ENCODE measurements around the gene SKIDA1.
A peak's percentile ranks its signal among the peaks of the same experiment; 100 is the strongest.

The SKIDA1 gene

DNA sequence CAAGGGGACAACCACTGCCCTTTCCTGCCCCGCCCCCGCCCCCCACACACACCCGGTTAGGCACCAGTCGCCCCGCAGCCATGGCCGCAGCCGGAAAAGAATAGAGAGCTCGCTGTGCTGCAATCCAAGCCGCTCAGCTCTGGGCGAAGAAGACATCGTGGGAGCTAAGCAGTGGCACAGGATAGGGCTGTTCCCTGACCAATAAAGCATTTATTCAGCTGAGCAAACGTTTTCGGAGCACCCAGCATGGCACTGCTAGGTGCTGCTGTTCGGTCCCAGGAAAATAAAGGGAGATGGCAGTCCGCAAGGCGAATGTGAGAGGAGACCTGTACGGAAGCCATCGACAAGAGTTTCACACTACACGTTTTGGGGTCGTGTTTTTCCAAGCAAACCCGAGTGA lies 18.3 kb downstream of the SKIDA1 start:
- DNase-seq (ENCODE audit: low read depth, low spot score), result no peak
- H3K4me3 ChIP-seq (ENCODE audit: low read length), result no peak overlapping the region

DNA sequence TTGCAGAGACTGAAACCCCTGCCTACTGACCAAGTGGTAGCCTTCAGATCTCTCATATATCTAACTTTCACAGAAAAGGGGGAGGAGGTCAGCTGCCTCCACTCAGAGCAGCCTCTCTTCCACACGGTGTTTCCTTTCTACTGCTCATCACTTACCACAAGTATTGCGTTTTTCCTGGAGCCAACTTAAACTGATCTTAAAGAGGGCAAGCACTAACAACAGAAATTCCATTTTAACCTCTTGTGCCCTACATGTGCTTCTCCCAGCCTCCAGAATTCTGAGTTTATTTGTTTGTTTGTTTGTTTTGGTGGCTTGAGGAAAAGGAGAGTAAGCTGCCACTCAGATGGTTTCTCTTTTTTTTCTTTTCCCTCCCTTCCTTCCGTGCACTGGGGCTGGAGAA lies 19.1 kb downstream of the SKIDA1 start:
- no peak overlapping the region for H3K4me3 ChIP-seq (ENCODE audit: low read length)
- no peak for DNase-seq (ENCODE audit: low read depth, low spot score)

DNA sequence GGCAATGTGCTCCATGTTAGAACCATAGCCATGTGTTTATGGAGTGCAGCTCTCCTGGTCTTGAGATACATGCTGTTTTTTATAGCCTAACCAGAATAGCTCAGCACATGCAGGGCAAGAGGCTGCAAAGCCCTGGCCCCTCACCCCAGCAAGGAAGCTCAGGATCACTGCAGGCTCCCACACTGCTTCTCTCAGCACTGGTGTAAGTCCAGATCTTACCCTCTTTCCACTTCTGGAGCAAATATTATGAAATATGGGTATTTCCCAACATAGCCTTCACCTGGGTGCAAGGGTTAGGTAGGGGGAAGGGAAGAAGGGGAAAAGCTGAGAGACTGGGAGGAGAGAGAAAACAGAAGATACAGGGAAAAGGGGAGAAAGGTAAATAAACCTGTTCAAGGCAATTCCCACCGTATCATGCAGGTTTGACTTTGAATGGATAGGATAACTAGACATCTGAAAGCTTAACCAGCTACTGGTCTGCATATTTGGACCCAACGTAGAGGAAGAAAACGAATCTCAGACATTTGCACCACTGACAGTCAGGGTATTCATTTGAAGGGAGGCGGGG lies 19.7 kb downstream of the SKIDA1 start:
- DNase-seq (ENCODE audit: low read depth, low spot score), result no peak
- no peak overlapping the region for H3K4me3 ChIP-seq (ENCODE audit: low read length)

DNA sequence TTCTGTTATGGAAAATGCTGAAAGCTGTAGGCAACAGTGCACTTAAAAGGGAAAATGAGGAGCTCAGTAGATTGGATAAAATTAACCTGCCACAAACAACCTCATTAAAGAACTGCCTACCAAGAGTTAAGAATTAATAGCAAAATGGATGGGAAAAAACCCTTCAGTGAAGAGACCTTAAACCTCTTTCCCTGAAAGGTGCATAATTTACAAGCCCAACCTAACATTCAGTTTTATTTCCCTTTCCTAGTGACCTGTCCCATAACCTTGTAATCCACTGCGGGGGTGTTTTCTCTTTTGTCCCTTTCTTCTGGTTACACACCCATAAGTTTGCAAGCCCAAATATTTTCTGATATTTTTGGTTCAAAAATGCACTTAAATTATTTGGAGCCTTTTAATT lies 21.9 kb downstream of the SKIDA1 start:
- no peak for DNase-seq (ENCODE audit: low read depth, low spot score)
- H3K4me3 ChIP-seq (ENCODE audit: low read length), result no peak overlapping the region

DNA sequence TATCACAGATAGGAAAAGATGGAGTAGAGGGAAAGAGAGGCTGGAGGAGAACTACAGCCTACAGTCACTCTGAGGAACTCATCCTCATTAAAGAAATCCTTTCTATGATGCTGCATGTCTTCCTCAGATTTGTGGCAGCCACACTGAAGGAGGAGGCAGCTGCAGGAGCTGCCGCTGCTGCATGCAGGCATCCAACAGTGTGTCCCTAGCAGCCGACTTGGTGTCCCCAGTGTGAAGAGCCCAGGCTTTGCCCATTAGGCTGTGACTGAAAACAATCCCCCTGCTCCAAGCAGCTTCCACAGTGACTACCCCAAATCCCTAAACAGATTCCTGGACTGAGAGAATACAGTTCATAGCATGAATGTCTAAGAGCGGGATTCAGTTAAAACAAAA lies 23.1 kb downstream of the SKIDA1 start:
- no peak overlapping the region for H3K4me3 ChIP-seq (ENCODE audit: low read length)
- DNase-seq (ENCODE audit: low read depth, low spot score), result no peak

DNA sequence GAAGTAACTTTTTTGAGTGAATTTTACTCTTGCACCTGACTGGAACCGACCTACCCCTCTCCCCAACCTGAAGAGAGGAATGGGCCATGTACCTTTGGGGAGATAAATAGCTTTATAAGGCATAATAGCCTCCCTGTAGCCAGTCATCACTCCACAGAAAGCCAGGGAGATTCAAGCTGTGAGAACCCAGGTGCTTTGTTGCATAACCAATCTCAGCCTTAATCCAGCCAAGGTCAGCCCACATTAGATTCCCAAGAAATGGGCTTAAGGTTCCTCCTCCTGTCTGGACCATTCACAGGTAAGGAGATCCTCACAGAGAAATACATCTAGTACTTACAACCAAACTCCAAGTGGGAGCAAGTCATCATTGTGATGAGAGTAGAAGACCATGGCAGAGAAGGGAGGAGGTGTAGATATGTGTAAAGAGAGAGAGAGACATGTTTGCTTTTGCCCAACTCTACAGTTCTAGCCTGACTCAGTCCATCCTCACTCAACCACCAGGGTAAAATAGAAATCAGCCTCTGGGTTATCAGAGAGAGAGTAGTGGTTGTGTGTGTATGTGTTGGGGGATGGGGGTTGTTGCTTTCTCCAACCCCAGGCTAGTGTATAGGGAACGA lies 23.6 kb downstream of the SKIDA1 start:
- DNase-seq (ENCODE audit: low read depth, low spot score), result no peak

DNA sequence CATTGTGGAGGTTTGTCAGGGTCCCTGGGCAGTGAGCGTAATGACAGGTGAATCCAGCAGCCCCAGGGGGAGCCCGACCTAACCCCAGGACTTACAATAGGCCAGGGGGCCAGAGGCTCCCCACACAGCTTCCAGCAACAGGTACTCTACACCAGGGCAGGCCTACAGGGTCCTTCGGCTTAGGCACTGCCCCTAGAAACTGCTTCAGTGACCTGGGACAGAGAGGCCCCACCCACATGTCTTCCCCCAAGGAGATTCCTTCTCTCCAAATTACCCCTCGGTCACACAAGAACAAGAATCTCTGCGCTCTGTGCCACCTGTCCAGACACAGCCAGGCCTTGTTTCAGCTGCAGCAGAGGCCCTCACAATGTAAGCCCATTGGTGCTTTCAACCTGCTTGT lies 24.4 kb downstream of the SKIDA1 start:
- no peak for DNase-seq (ENCODE audit: low read depth, low spot score)
- no peak overlapping the region for H3K4me3 ChIP-seq (ENCODE audit: low read length)

More for the DNA sequence above, 23.6 kb downstream of the SKIDA1 start:
- no peak overlapping the region for H3K4me3 ChIP-seq (ENCODE audit: low read length)

DNA sequence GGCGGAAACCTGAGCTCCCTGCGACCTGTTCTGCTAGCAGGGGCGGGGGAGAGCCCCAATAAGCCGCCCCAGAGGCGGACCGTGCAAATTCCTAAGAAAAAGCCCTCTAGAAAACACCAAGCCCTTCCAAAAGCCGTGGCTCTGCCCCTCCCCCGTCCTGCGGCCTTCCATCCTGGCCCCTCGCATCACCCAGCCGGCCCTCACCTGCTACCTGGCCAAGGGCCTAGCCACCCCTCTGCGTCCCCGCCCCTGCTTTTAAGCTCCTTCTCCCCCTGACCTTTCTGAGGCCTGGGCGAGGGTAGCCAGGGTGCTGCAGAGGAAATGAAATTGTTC lies 24.9 kb downstream of the SKIDA1 start:
- no peak for DNase-seq (ENCODE audit: low read depth, low spot score)
- no peak overlapping the region for H3K4me3 ChIP-seq (ENCODE audit: low read length)

DNA sequence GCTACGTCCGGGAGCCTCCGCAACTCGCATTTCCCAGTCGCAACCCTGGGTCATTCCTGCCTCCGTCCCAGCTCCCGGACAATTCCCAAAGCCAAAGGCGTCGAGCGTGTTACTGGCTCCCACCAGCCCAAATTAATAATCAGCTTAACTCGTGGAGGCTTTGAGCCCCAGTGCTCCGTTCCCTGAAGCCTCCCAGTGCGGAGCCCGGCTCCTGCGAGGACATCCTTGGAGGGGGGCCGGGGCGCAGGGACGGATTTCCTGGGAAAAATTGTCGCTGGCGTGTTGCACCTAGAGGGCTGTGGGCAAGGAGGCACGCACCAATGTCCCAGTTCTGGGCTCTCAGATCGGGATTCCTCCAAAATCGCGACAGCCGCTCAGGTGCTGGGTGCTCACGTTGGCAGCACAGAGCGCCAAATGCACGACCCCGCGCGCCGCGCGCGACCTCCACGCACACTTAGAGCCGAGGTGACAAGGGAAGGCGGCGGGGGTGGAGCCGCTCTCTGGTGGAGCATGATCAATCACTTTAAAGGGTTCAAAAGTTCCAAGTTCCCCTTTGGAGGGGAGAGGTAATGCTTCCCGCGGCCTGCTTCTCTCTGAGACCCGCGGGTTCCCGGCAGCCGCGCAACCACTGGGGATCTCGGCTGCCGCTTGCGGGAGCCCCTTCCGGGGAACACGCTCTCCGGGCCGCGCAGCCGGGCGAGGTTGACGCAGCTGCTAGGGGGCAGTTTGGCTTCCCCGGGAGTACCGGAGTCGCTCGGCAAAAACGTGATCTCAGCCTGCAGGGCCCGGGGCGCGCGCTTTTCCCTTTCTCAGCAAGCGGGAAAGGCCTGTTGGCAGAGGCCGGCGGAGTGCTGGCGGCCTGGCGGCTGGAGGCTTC lies 25.5 kb downstream of the SKIDA1 start:
- no peak for DNase-seq (ENCODE audit: low read depth, low spot score)
- H3K4me3 ChIP-seq (ENCODE audit: low read length), result no peak overlapping the region

DNA sequence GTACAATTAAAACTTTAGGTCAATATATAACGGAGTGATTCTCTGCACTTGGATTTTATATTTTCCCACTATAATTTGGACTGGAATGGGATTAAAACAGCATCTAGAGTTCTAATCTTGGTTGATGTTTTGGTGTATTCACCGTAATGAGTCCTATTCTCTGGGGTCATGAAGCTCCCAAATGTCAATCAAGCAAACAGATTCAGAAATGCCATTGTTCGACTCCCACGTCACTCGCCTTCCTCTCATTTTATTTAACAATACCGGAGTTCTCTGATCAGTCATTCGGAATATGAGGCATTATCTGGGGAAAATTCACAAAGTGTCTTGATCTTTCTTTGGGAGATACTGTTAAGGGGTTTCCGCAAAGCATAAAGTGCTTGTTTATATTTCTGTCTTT lies 26.5 kb downstream of the SKIDA1 start:
- DNase-seq (ENCODE audit: low read depth, low spot score), result no peak
- H3K4me3 ChIP-seq (ENCODE audit: low read length), result no peak overlapping the region

DNA sequence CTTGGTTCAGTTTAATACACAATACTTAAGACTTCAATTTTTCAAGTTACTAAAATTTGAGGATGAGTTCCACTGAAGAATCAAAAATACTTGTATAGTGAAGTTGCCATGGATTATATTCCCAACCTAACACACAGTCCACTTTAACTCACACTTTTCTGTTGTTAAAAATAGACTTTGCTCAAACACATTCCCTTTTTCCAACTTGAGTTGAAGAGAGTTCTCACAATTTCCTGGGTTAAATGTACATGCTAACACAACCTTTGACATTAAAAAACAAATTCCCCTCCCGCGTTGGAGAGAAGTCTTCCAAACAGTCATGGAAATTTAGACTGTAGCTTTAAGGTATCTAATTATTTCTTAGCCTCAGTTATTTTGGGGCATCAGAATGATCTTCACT lies 27.1 kb downstream of the SKIDA1 start:
- no peak overlapping the region for H3K4me3 ChIP-seq (ENCODE audit: low read length)
- no peak for DNase-seq (ENCODE audit: low read depth, low spot score)

DNA sequence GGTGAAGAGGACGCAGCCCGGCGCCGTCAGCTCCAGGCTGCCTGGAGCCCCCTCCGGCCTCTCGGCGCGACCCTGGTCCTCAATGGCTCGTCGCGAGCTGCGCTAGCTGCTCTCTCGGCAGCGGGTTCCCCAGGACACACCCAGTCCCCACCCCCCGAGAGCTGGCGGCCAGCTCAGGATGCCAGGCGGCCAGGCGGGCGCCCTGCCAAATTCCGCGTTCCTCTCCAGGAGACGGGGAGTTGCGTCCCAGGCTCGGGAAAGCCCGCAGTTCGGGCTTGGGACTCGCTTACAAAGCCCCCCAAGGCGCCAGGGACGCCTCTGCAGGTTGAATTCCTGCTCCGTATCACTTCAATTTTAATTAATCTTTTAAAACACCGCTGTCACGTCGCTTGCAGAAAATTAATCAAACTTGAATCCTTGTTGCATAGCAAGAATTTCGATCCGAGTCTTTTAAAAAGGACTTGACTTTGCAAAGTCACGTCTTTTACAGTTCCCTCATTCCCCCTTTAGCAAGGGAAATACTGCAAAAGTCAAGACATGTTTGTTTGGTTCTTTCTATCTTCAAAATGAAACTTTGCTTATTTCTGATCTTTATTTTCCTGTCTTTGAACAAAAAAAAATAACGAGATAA lies 28.2 kb downstream of the SKIDA1 start:
- H3K4me3 ChIP-seq (ENCODE audit: low read length), result peak overlapping the region; percentile 76
- DNase-seq (ENCODE audit: low read depth, low spot score), result no peak

DNA sequence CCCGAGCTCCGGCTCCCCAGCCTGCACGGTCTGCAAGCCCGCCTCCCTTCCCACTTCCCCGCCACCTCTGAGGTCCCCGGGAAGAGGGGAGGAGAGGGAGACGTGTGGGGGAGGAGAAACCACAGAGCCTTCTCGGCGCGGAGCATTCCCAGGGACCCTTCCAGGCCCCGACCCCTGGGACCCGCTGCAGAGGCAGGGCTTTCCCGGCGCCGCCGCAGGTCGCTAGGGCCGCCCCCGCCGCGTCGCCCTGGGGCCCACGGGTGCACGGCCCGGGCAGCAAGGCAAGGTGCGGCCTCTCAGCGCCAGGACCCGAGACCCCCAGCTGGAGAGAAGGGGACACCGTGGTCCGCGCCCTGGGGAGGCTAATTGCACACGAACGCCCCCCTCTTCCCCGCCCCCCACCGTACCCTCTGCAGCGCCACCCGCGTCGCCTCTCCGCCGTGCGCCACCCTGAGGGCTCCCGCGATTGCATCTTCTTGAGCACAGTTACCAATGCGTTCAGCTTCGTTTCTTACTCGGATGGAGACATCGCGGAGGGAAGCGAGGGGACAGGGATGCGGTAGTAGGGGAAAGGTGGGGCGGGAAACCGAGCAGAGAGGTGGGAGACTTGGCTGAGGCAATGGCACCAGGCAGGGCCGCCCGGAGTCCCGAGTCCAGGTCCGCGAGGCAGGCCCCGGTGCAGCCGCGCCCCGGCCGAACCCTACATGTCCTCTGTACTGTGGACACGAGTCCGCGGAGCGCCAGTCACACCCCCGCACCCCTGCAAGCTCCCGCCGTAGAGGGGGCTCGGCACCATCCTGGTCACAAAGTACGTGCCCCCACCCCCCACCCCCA lies 28.9 kb downstream of the SKIDA1 start:
- DNase-seq (ENCODE audit: low read depth, low spot score), result peak; percentile 77

DNA sequence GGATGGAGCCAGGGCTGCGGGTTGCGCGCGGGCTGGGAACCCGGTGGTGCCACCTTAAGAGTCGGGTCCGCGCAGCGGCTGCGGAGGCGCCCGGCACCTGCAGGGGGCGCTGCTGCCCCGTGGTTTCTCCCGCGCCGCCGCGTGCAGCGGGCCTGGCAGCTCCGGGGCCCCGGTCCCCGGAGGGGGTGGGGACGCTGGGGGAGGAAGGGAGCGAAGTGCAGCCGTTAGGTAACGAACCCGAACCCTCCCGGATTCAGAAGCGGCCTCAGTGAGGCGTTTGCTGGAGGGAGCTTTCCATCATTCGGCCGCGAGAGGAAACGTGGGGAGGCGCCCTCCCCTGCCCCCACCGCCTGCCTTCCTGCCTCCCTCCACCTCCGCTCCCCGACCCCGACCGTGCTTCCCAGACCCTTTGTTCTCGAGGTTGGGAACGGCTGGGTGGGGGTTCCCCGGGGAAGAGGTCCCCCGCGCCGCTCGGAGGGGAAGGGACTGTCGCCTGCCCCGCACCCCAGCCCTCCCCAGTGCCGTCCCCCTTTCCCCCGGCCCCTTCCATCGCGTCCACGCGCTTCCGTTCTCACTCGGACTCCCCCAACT lies 29.6 kb downstream of the SKIDA1 start:
- DNase-seq (ENCODE audit: low read depth, low spot score), result peak; percentile 81
- H3K4me3 ChIP-seq (ENCODE audit: low read length), result peak overlapping the region; percentile 76

More for the DNA sequence above, 28.9 kb downstream of the SKIDA1 start:
- peak overlapping the region; percentile 76 for H3K4me3 ChIP-seq (ENCODE audit: low read length)

DNA sequence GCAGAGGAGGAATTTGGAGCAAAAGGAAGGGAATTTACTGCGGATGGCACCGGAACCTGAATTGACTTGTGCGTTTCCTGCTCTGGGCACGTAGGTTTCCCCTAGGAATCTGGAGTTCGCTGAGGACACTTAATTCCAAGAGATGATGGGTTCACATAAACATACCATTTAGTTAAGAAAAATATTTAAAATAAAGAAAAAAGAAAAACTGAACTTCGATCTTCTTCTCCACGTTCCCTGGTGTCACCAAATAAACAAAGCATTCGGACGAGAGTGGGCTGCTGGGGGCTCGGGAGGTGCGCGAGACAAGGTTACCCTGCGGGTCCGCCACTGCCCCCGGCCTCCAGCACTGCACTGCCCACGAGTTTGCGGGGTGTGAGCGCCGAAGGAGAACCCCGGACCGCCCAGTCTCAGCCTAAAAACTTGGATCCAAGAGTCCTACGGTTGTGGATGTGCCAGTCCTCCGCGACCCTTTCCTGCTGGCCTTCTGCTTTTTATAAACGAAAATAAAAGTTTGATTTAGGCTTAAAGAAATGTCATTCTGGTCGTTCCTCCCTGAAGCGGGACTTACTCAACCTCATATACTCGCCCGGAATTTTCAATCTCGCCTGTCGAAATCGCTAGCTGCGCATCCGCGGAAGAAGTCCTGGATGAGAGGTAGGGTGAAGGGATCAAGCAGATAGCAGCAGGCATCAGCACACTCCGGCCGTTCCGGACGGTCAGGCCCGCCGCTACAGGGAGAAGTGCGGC lies 30.3 kb downstream of the SKIDA1 start:
- H3K4me3 ChIP-seq (ENCODE audit: low read length), result peak overlapping the region; percentile 76
- no peak for DNase-seq (ENCODE audit: low read depth, low spot score)

DNA sequence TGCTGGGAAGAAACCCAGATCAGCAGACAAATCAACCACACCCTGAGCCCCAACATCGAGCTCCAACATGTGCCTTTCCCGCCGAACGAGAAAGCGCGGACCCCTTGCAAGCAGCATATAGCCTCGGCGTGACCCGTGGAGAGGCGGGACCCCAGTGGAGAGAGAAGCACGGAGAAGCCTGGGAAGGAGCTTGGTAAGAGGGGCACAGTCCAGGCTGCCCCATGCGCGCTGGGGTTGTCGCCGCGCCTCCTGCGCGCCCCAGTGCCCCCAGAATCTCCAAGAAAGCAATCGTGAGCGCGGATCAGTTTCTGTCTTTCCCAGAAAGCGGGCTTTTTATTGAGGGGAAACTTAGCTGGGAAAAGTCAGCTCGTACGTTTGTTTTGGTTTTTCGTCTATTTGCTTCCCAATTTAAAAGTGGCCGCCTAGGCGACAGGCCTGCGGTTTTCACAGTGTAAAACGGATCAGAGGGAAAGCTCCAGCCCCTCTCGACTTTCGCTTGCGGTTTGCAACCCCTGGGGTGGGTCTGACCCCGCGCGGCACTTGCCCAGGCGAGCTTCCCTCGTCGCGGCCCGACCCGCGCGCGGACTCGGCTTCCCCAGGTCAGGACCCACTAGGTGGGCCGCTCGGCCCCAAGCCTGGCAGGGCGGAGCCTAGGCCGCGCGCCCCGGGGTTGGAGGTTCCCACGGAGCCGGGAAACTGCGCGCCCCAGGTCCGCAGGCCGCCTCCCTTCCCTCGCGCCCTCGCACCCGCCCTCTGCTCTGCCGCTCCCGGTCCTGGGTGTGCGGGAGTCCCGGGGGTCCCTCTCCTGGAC lies 31.1 kb downstream of the SKIDA1 start:
- no peak overlapping the region for H3K4me3 ChIP-seq (ENCODE audit: low read length)
- DNase-seq (ENCODE audit: low read depth, low spot score), result no peak

DNA sequence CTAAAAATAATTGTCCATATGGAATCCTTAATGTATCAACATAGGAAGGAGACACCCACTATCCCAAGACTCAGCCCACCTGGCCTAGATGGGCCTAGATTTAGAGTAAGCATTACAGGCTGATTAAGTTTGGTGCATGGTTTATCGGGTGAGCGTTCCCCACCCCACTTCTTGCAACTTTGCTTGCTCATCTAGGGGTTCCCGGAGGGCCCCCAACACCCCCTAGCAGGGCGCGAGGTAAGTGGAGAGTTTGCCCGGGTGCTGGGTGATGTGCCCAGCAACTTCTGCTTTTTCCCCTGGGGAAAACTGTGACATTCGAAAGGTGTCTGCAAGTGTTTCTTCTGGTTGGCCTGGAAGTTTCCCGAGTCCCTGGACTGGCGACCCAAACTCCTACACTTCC lies 31.7 kb downstream of the SKIDA1 start:
- H3K4me3 ChIP-seq (ENCODE audit: low read length), result no peak overlapping the region

More for the DNA sequence above, 31.7 kb downstream of the SKIDA1 start:
- no peak for DNase-seq (ENCODE audit: low read depth, low spot score)
